VCaP (cell line): ENCODE data around the gene TBRG1.

Source experiments
- H3K27ac ChIP-seq: fragments of 450-650 bp; 2 replicates; pipeline ENCODE4 v1.5.1; 2017
- CTCF ChIP-seq: fragments of 450-650 bp; conservative IDR thresholded peaks from 2 replicates; pipeline ENCODE4 v1.5.1; 2017; ENCODE audit warnings: mild to moderate bottlenecking, moderate library complexity

The TBRG1 gene

GRCh38 chr11:124674571-124674970 is 51.9 kb downstream of the TBRG1 start:
- no peak for TF ChIP-seq CTCF
- H3K27ac ChIP-seq = peak overlapping the region; percentile 67; the same call in 1 of the 2 replicates

- TF ChIP-seq CTCF = no peak
- H3K27ac ChIP-seq = no peak overlapping the region
These were observed 53.7 kb downstream of the TBRG1 start for GRCh38 chr11:124676386-124676785.

- no peak for TF ChIP-seq CTCF
- H3K27ac ChIP-seq = no peak overlapping the region
These were observed 55.8 kb downstream of the TBRG1 start for GRCh38 chr11:124678416-124678815.

- no peak overlapping the region for H3K27ac ChIP-seq
- no peak for TF ChIP-seq CTCF
These were observed 58.8 kb downstream of the TBRG1 start for GRCh38 chr11:124681421-124681820.

GRCh38 chr11:124682443-124682842 is 59.8 kb downstream of the TBRG1 start:
- no peak for TF ChIP-seq CTCF
- H3K27ac ChIP-seq = no peak overlapping the region
